ENCODE data around the gene PPP1R3D.
"Not testable (repeated sequence)": the region's sequence is repeated elsewhere in the genome, so short reads cannot be mapped to it uniquely, and the experiment has no call there.

PPP1R3D gene

DNA sequence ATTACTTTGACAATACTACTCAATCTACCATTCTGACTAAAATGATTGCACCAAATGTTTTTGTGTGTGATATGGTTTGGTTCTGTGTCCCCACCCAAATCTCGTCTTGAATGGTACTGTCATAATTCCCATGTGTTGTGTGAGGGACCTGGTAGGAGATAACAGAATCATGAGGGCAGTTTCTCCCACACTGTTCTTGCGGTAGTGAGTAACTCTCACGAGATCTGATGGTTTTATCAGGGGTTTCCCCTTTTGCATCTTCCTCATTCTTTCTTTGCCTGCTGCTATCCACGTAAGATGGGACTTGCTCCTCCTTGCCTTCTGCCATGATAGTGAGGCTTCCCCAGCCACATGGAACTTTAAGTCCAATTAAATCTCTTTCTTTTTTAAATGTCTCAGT lies 27.5 kb downstream of the PPP1R3D start:
- no peak for DNase-seq

- DNase-seq = no peak
Observed at GRCh38 chr20:59911041-59911440, 29.1 kb downstream of the PPP1R3D start.

GRCh38 chr20:59908855-59909254 lies 31.2 kb downstream of the PPP1R3D start:
- DNase-seq = no peak

DNA sequence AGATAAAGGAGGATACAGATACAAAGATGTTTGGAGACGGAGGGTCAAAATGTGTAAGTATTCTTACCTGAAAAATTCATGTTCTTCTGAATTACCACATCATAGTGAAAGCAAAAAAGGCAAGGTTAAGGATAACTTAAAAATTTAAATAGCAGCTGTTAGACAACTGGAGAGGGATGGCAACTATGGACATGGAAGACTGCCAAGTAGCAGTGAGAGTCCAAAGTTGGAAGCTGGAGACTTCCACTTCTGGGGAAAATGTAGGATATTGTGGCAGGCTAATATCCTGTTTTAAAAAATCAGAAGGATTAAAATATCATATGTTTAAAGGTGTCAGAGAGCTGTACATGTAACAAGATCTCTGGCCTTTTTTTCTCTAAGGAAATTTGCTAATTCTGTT lies 36.5 kb downstream of the PPP1R3D start:
- no peak for DNase-seq

GRCh38 chr20:59902470-59902869 lies 37.6 kb downstream of the PPP1R3D start:
- DNase-seq = no peak

DNA sequence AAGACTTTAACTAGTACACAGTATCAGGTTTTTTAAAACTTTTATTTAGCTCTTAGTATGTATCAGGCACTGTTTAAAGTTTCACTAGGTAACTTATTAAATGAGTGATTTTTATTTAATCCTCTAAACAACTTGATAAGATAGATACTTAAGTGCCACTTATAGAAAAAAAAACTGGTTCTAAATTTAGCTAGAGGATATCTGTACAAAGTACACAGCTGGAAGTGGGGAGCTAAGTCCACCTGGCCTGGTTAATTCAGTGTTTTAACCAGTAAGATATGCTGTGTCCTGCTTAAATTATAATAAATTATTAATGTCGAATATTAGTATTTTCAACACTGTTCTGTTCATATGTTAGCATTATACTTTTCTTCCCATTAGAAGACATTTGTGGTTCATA lies 44.2 kb downstream of the PPP1R3D start:
- DNase-seq = no peak

- no peak for DNase-seq
Observed at GRCh38 chr20:59891581-59891980, 48.5 kb downstream of the PPP1R3D start.

- DNase-seq = not testable (repeated sequence)
Observed at GRCh38 chr20:59890035-59890434, 50.1 kb downstream of the PPP1R3D start.

DNA sequence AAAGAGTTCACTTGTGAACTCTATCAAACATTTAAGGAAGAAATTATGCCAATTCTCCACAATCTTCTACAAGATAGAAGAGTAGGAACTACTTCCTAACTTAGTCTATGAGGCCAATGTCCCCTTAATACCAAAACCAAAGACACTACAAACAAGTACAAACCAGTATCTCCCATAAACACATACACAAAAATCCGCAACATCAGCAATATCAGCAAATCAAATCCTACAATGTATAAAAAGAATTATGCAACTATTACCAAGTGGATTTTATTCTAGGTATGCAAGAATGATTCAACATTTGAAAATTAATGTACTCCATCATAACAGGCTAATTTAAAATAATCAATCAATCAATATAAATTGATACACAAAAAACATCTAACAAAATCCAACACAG lies 52.1 kb downstream of the PPP1R3D start:
- no peak for DNase-seq

Measured in AML-193 (cell line).